ENCODE measurements around the gene TPM4. TPM values are rescaled to one million over a fixed set of nuclear protein-coding genes. Genes with fewer than 3 reads are reported as not detected.
"Not testable (repeated sequence)": the region's sequence is repeated elsewhere in the genome, so short reads cannot be mapped to it uniquely, and the experiment has no call there.

The TPM4 gene
- total RNA-seq, 2 experiments from 2014 or later: 491 to 493 TPM

GRCh38 chr19:16096280-16096855 is 20.1 kb downstream of the TPM4 start:
- peak overlapping the region; percentile 70 for H3K27ac Mint-ChIP-seq
- peaks cover 81% of the 10 kb centered on the region for H3K36me3 Mint-ChIP-seq
- ATAC-seq (no peak), DNase-seq (no peak)
- CTCF ChIA-PET: interaction anchor here (0.7 to 3.3 kb wide), 6 partner anchors 10 to 995 kb away, joined by 3 to 17 read pairs (median 8); partner anchors contain the start of genes FAM32A and RAB8A
- H3K4me1 Mint-ChIP-seq: peaks cover 36% of the 10 kb centered on the region
- H3K9me3 Mint-ChIP-seq (ENCODE audit: low read depth): no peaks in the 10 kb centered on the region
- H3K27me3 Mint-ChIP-seq: no peaks in the 10 kb centered on the region
- no peak overlapping the region for H3K4me3 Mint-ChIP-seq

GRCh38 chr19:16098416-16098768 is 22.1 kb downstream of the TPM4 start:
- H3K27me3 Mint-ChIP-seq: no peaks in the 10 kb centered on the region
- peaks cover 81% of the 10 kb centered on the region for H3K36me3 Mint-ChIP-seq
- H3K27ac Mint-ChIP-seq: no peak overlapping the region
- CTCF ChIA-PET: interaction anchor here (1.1 to 1.6 kb wide), 2 partner anchors 25 to 36 kb away, joined by 3 to 5 read pairs; no protein-coding TSS in a partner anchor
- ATAC-seq: no peak
- no peaks in the 10 kb centered on the region for H3K9me3 Mint-ChIP-seq (ENCODE audit: low read depth)
- H3K4me3 Mint-ChIP-seq: no peak overlapping the region
- peaks cover 26% of the 10 kb centered on the region for H3K4me1 Mint-ChIP-seq
- no peak for DNase-seq

- Mint-ChIP-seq H3K27me3 (no peaks in the 10 kb centered on the region), H3K36me3 (peaks cover 80% of the 10 kb centered on the region), H3K4me3 (no peak overlapping the region), H3K9me3 (ENCODE audit: low read depth) (no peaks in the 10 kb centered on the region), H3K4me1 (peaks cover 23% of the 10 kb centered on the region), H3K27ac (no peak overlapping the region)
- ATAC-seq (no peak), DNase-seq (no peak)
- CTCF ChIA-PET: interaction anchor here (1.1 to 1.6 kb wide), 2 partner anchors 26 to 36 kb away, joined by 3 to 5 read pairs; no protein-coding TSS in a partner anchor
Observed at GRCh38 chr19:16098821-16099220, 22.5 kb downstream of the TPM4 start.

- not testable (repeated sequence) for DNase-seq; H3K27me3 Mint-ChIP-seq; H3K4me3 Mint-ChIP-seq; ATAC-seq; H3K27ac Mint-ChIP-seq; H3K9me3 Mint-ChIP-seq (ENCODE audit: low read depth)
- Mint-ChIP-seq H3K36me3 (peaks cover 75% of the 10 kb centered on the region), H3K4me1 (peaks cover 20% of the 10 kb centered on the region)
- CTCF ChIA-PET: interaction anchor here (0.6 to 1.4 kb wide), 4 partner anchors 11 to 59 kb away, joined by 3 read pairs; no protein-coding TSS in a partner anchor
Observed at GRCh38 chr19:16099314-16099965, 23.1 kb downstream of the TPM4 start.

- Mint-ChIP-seq H3K36me3 (peaks cover 67% of the 10 kb centered on the region), H3K4me3 (no peak overlapping the region), H3K4me1 (peaks cover 18% of the 10 kb centered on the region), H3K27ac (no peak overlapping the region), H3K27me3 (no peaks in the 10 kb centered on the region), H3K9me3 (ENCODE audit: low read depth) (no peaks in the 10 kb centered on the region)
- ATAC-seq (no peak), DNase-seq (no peak)
- CTCF ChIA-PET: interaction anchor here (0.8 to 1.4 kb wide), 2 partner anchors 10 to 12 kb away, joined by 3 to 5 read pairs; no protein-coding TSS in a partner anchor
Observed at GRCh38 chr19:16100524-16100923, 24.2 kb downstream of the TPM4 start.

GRCh38 chr19:16104722-16105121 is 28.4 kb downstream of the TPM4 start:
- ATAC-seq (no peak), DNase-seq (no peak)
- Mint-ChIP-seq H3K4me1 (peaks cover 13% of the 10 kb centered on the region), H3K36me3 (peaks cover 38% of the 10 kb centered on the region), H3K9me3 (ENCODE audit: low read depth) (no peaks in the 10 kb centered on the region), H3K27me3 (no peaks in the 10 kb centered on the region), H3K27ac (no peak overlapping the region), H3K4me3 (no peak overlapping the region)
- CTCF ChIA-PET: interaction anchor here (0.7 to 2.1 kb wide), 4 partner anchors 33 to 63 kb away, joined by 3 to 6 read pairs (median 4); no protein-coding TSS in a partner anchor

- no peak overlapping the region for H3K4me3 Mint-ChIP-seq
- no peaks in the 10 kb centered on the region for H3K9me3 Mint-ChIP-seq (ENCODE audit: low read depth)
- ATAC-seq (peak; percentile 20), DNase-seq (no peak)
- CTCF ChIA-PET: interaction anchor here (1.0 to 1.5 kb wide), 3 partner anchors 11 to 55 kb away, joined by 3 to 4 read pairs (median 3); no protein-coding TSS in a partner anchor
- peak overlapping the region; percentile 75 for H3K27ac Mint-ChIP-seq
- peaks cover 16% of the 10 kb centered on the region for H3K4me1 Mint-ChIP-seq
- H3K27me3 Mint-ChIP-seq: no peaks in the 10 kb centered on the region
- H3K36me3 Mint-ChIP-seq: peaks cover 26% of the 10 kb centered on the region
Observed at GRCh38 chr19:16106121-16106520, 29.8 kb downstream of the TPM4 start.

GRCh38 chr19:16111160-16111908 is 35.0 kb downstream of the TPM4 start, which contains the start of gene RAB8A:
RAB8A (plus strand) TSS chr19:16111889; CDS start chr19:16111902, 13 bp downstream.
- peak within 1 kb of the TSS; percentile 97 for H3K27ac Mint-ChIP-seq
- H3K9me3 Mint-ChIP-seq (ENCODE audit: low read depth): no peaks in the 10 kb centered on the region
- ATAC-seq (peak; percentile 94), DNase-seq (peak; percentile 99)
- peaks cover 26% of the 10 kb centered on the region for H3K36me3 Mint-ChIP-seq
- H3K27me3 Mint-ChIP-seq: no peaks in the 10 kb centered on the region
- CTCF ChIA-PET: interaction anchor here (0.6 to 3.4 kb wide), 34 partner anchors 9 to 505 kb away, joined by 3 to 34 read pairs (median 5); partner anchors contain the start of genes FAM32A, HSH2D and TPM4
- peak within 1 kb of the TSS; percentile 92 for H3K4me3 Mint-ChIP-seq
- H3K4me1 Mint-ChIP-seq: peaks cover 40% of the 10 kb centered on the region

- DNase-seq: no peak
- H3K4me1 Mint-ChIP-seq: peaks cover 47% of the 10 kb centered on the region
Observed at GRCh38 chr19:16111909-16112752, 35.8 kb downstream of the TPM4 start.

GRCh38 chr19:16112778-16113177 is 36.5 kb downstream of the TPM4 start:
- DNase-seq (no peak), ATAC-seq (no peak)
- no peaks in the 10 kb centered on the region for H3K27me3 Mint-ChIP-seq
- H3K4me3 Mint-ChIP-seq: peak overlapping the region; percentile 92
- CTCF ChIA-PET: interaction anchor here (0.9 to 3.4 kb wide), 7 partner anchors 26 to 72 kb away, joined by 3 to 34 read pairs (median 4); partner anchors contain the start of genes FAM32A and HSH2D
- H3K9me3 Mint-ChIP-seq (ENCODE audit: low read depth): no peaks in the 10 kb centered on the region
- H3K4me1 Mint-ChIP-seq: peaks cover 53% of the 10 kb centered on the region
- H3K36me3 Mint-ChIP-seq: peaks cover 35% of the 10 kb centered on the region
- H3K27ac Mint-ChIP-seq: peak overlapping the region; percentile 97

More at GRCh38 chr19:16111909-16112752, 35.8 kb downstream of the TPM4 start:
- H3K27ac Mint-ChIP-seq: peak overlapping the region; percentile 97
- ATAC-seq: no peak
- H3K27me3 Mint-ChIP-seq: no peaks in the 10 kb centered on the region
- peaks cover 30% of the 10 kb centered on the region for H3K36me3 Mint-ChIP-seq
- peak overlapping the region; percentile 92 for H3K4me3 Mint-ChIP-seq
- no peaks in the 10 kb centered on the region for H3K9me3 Mint-ChIP-seq (ENCODE audit: low read depth)
- CTCF ChIA-PET: interaction anchor here (0.9 to 3.4 kb wide), 17 partner anchors 10 to 82 kb away, joined by 3 to 34 read pairs (median 5); partner anchors contain the start of genes FAM32A, HSH2D and TPM4

- peak; percentile 57 for DNase-seq
- Mint-ChIP-seq H3K4me1 (peaks cover 63% of the 10 kb centered on the region), H3K27ac (peak overlapping the region; percentile 81), H3K4me3 (peak overlapping the region; percentile 57), H3K9me3 (ENCODE audit: low read depth) (no peaks in the 10 kb centered on the region), H3K36me3 (peaks cover 43% of the 10 kb centered on the region), H3K27me3 (no peaks in the 10 kb centered on the region)
- no peak for ATAC-seq
- CTCF ChIA-PET: interaction anchor here (1.5 to 3.4 kb wide), 4 partner anchors 27 to 71 kb away, joined by 4 to 34 read pairs (median 10); partner anchors contain the start of genes FAM32A and HSH2D
Observed at GRCh38 chr19:16113727-16114126, 37.4 kb downstream of the TPM4 start.
